Measurements from ENCODE around the gene LSP1. TPM values are rescaled to one million over a fixed set of nuclear protein-coding genes. Genes with fewer than 3 reads are reported as not detected.

The LSP1 gene
- total and polyA plus RNA-seq, 4 donors, result 5.0 to 7.7 (median 5.7) TPM

DNA sequence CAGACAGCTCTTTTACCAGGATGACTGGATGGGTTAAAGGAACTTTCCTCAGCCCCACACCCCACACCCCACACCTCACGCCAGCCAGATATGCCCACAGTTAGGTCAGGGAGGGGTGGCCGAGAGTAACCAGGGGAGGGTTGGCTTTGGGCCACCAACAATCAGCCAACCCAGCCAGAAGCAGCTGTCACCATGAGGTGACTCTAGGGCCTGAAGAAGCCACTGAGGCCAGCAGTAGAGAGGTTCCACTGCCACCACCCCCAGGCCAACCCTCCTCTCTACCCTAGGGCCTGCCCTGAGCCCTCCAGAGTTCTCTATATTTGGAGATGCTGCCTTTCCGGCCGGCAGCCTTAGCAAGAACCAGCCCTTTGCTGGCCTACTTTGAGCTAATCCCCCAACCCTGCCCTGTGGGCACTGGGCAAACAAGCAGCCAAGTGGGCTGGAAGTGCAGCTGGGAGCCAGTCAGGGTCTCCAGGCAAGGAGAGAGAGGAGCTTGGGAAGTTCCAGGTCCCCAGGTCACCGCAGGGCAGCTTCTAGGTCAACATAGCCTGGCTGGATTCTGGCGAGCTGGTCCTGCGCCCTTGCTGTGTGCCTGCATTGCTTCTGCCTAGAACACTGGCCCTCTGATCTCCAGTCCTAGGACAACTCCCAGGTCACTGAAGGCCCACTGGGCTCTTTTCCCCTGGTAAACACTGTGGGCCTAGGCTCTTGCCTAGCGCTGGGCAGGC is 30.1 kb upstream of the LSP1 start:
- Histone ChIP-seq H3K9me3 (ENCODE audit: control insufficient read depth in 4 of 4, low read length in 3 of 4) (peaks cover 5 to 9% (median 6%) of the 10 kb centered on the region in 4 donors), H3K4me3 (ENCODE audit: low read depth in 1 of 3, low read length in 3 of 3) (no peak overlapping the region), H3K27me3 (ENCODE audit: control insufficient read depth in 4 of 4, insufficient read depth in 4 of 4, low read length in 3 of 4) (no peaks in the 10 kb centered on the region), H3K9ac (ENCODE audit: low read depth in 1 of 2, low read length in 2 of 2) (no peak overlapping the region), H3K27ac (ENCODE audit: low read depth in 1 of 2, low read length in 2 of 2) (no peak overlapping the region), H3K4me1 (ENCODE audit: control insufficient read depth in 4 of 4, insufficient read depth in 4 of 4, low read length in 3 of 4) (peaks cover 0 to 22% (median 7%) of the 10 kb centered on the region in 4 donors), H3K36me3 (ENCODE audit: control insufficient read depth in 4 of 4, insufficient read depth in 3 of 4, low read depth in 1 of 4, low read length in 3 of 4) (no peaks in the 10 kb centered on the region)
- WGBS, result 93% methylated on average over 8 of the region's 8 CpGs
- TF ChIP-seq HNF4A (conservative IDR thresholded peaks at IDR 0.05) (no peak), RAD21 (IDR thresholded peaks at IDR 0.05) (no peak), SP1 (IDR thresholded peaks at IDR 0.05) (no peak), TAF1 (conservative IDR thresholded peaks at IDR 0.05) (no peak), RXRA (IDR thresholded peaks at IDR 0.05) (no peak), FOXA2 (IDR thresholded peaks at IDR 0.05) (no peak)
- TF ChIP-seq, protein P1, sequence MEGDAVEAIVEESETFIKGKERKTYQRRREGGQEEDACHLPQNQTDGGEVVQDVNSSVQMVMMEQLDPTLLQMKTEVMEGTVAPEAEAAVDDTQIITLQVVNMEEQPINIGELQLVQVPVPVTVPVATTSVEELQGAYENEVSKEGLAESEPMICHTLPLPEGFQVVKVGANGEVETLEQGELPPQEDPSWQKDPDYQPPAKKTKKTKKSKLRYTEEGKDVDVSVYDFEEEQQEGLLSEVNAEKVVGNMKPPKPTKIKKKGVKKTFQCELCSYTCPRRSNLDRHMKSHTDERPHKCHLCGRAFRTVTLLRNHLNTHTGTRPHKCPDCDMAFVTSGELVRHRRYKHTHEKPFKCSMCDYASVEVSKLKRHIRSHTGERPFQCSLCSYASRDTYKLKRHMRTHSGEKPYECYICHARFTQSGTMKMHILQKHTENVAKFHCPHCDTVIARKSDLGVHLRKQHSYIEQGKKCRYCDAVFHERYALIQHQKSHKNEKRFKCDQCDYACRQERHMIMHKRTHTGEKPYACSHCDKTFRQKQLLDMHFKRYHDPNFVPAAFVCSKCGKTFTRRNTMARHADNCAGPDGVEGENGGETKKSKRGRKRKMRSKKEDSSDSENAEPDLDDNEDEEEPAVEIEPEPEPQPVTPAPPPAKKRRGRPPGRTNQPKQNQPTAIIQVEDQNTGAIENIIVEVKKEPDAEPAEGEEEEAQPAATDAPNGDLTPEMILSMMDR (IDR thresholded peaks at IDR 0.05; ENCODE audit: low read depth, low read length, missing input control), result no peak
- TF ChIP-seq, protein P2, sequence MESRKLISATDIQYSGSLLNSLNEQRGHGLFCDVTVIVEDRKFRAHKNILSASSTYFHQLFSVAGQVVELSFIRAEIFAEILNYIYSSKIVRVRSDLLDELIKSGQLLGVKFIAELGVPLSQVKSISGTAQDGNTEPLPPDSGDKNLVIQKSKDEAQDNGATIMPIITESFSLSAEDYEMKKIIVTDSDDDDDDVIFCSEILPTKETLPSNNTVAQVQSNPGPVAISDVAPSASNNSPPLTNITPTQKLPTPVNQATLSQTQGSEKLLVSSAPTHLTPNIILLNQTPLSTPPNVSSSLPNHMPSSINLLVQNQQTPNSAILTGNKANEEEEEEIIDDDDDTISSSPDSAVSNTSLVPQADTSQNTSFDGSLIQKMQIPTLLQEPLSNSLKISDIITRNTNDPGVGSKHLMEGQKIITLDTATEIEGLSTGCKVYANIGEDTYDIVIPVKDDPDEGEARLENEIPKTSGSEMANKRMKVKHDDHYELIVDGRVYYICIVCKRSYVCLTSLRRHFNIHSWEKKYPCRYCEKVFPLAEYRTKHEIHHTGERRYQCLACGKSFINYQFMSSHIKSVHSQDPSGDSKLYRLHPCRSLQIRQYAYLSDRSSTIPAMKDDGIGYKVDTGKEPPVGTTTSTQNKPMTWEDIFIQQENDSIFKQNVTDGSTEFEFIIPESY (IDR thresholded peaks at IDR 0.05), result no peak
- DNase-seq (ENCODE audit: low spot score), result no peak

GRCh38 chr11:1823376-1824220 is 29.3 kb upstream of the LSP1 start:
- TF ChIP-seq JUND (IDR thresholded peaks at IDR 0.05) (no peak), RAD21 (IDR thresholded peaks at IDR 0.05) (no peak)
- H3K4me3 ChIP-seq (ENCODE audit: low read depth in 1 of 3, low read length in 3 of 3), result no peak overlapping the region
- no peak overlapping the region for H3K27ac ChIP-seq (ENCODE audit: low read depth in 1 of 2, low read length in 2 of 2)
- H3K9me3 ChIP-seq (ENCODE audit: control insufficient read depth in 4 of 4, low read length in 3 of 4), result peaks cover 4 to 7% (median 5%) of the 10 kb centered on the region in 4 donors
- no peak overlapping the region for H3K9ac ChIP-seq (ENCODE audit: low read depth in 1 of 2, low read length in 2 of 2)
- DNase-seq (ENCODE audit: low spot score), result no peak
- 92% methylated on average over 19 of the region's 19 CpGs for whole genome bisulfite sequencing
- H3K36me3 ChIP-seq (ENCODE audit: control insufficient read depth in 4 of 4, insufficient read depth in 3 of 4, low read depth in 1 of 4, low read length in 3 of 4), result no peaks in the 10 kb centered on the region
- no peaks in the 10 kb centered on the region for H3K27me3 ChIP-seq (ENCODE audit: control insufficient read depth in 4 of 4, insufficient read depth in 4 of 4, low read length in 3 of 4)
- H3K4me1 ChIP-seq (ENCODE audit: control insufficient read depth in 4 of 4, insufficient read depth in 4 of 4, low read length in 3 of 4), result peaks cover 0 to 22% (median 7%) of the 10 kb centered on the region in 4 donors

DNA sequence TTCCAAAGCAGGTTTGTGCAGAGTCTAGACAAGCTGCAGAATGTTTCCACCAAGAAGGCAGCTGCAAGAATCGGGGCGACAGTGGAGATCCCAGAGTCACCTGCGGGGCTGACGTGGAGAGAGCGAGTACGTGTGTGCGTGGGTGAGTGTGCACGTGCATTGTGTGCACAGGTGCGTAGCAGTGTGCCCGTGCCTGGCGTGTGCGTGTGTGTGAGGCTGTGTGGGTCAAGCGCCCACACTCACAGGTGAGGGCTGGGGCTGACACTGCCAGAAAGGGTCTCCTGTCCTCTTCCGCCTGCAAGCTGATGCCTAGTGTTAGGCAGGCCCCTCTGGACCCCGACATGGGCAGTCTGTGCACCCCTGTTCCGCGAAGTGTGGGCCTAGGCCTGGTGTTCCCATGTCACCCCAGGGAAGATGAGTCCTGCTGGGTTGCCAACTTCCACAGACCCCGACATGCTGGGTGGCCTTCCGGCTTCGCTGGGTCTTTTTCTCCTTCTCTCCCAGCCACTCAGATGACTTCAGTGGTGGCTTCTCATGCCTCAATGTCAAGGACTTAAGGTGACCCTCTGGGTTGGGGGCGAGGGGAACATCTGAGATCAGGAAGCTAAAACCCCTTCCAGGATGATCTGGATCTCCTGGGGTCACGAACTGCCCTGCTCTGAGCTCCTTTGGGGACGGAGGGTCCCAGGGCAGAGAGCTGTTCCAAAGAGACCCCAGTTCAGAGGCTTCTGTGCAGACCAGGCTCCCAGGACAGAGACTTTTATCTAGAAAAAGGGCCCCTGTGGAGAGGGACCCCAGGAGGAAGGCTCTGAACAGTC is 28.5 kb upstream of the LSP1 start:
- no peak for DNase-seq (ENCODE audit: low spot score)
- H3K27me3 ChIP-seq (ENCODE audit: control insufficient read depth in 4 of 4, insufficient read depth in 4 of 4, low read length in 3 of 4), result no peaks in the 10 kb centered on the region
- H3K4me1 ChIP-seq (ENCODE audit: control insufficient read depth in 4 of 4, insufficient read depth in 4 of 4, low read length in 3 of 4), result peaks cover 0 to 22% (median 7%) of the 10 kb centered on the region in 4 donors
- H3K36me3 ChIP-seq (ENCODE audit: control insufficient read depth in 4 of 4, insufficient read depth in 3 of 4, low read depth in 1 of 4, low read length in 3 of 4), result no peaks in the 10 kb centered on the region
- no peak overlapping the region for H3K4me3 ChIP-seq (ENCODE audit: low read depth in 1 of 3, low read length in 3 of 3)
- TF ChIP-seq FOXA2 (IDR thresholded peaks at IDR 0.05) (no peak), TAF1 (conservative IDR thresholded peaks at IDR 0.05) (no peak), YY1 (IDR thresholded peaks at IDR 0.05) (no peak), HNF4G (IDR thresholded peaks at IDR 0.05) (no peak), RAD21 (IDR thresholded peaks at IDR 0.05) (no peak)
- TF ChIP-seq, protein P3, sequence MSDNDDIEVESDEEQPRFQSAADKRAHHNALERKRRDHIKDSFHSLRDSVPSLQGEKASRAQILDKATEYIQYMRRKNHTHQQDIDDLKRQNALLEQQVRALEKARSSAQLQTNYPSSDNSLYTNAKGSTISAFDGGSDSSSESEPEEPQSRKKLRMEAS (IDR thresholded peaks at IDR 0.05), result no peak
- TF ChIP-seq, protein P4, sequence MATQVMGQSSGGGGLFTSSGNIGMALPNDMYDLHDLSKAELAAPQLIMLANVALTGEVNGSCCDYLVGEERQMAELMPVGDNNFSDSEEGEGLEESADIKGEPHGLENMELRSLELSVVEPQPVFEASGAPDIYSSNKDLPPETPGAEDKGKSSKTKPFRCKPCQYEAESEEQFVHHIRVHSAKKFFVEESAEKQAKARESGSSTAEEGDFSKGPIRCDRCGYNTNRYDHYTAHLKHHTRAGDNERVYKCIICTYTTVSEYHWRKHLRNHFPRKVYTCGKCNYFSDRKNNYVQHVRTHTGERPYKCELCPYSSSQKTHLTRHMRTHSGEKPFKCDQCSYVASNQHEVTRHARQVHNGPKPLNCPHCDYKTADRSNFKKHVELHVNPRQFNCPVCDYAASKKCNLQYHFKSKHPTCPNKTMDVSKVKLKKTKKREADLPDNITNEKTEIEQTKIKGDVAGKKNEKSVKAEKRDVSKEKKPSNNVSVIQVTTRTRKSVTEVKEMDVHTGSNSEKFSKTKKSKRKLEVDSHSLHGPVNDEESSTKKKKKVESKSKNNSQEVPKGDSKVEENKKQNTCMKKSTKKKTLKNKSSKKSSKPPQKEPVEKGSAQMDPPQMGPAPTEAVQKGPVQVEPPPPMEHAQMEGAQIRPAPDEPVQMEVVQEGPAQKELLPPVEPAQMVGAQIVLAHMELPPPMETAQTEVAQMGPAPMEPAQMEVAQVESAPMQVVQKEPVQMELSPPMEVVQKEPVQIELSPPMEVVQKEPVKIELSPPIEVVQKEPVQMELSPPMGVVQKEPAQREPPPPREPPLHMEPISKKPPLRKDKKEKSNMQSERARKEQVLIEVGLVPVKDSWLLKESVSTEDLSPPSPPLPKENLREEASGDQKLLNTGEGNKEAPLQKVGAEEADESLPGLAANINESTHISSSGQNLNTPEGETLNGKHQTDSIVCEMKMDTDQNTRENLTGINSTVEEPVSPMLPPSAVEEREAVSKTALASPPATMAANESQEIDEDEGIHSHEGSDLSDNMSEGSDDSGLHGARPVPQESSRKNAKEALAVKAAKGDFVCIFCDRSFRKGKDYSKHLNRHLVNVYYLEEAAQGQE (IDR thresholded peaks at IDR 0.05), result no peak
- WGBS, result 96% methylated on average over 23 of the region's 23 CpGs
- no peak overlapping the region for H3K27ac ChIP-seq (ENCODE audit: low read depth in 1 of 2, low read length in 2 of 2)
- peaks cover 0 to under 1% (median 0%) of the 10 kb centered on the region in 4 donors for H3K9me3 ChIP-seq (ENCODE audit: control insufficient read depth in 4 of 4, low read length in 3 of 4)
- H3K9ac ChIP-seq (ENCODE audit: low read depth in 1 of 2, low read length in 2 of 2), result no peak overlapping the region

All from liver (tissue), 9 donors.